GM12878 (cell line): ENCODE measurements around the gene BFSP1. TPM values are rescaled to one million over a fixed set of nuclear protein-coding genes. Genes with fewer than 3 reads are reported as not detected.

Experiments
- ATAC-seq: fragments of 200-7000 bp; cut with Tn5 transposase; 3 replicates; pipeline ENCODE4 v1.9.1; 2020; ENCODE audit warnings: mild to moderate bottlenecking, moderate library complexity
- BruUV-seq: library from RNA; stranded (reverse); fragments of 400-500 nt; replicated peaks from 2 replicates; lab custom pipeline; 2021; lab: Mats Ljungman, UMichigan
- CTCF ChIA-PET: fragments of 300-600 bp; sonication (Branson Sonifier 250); formaldehyde crosslinking; extraction: SDS; loops from one replicate; lab custom pipeline; 2021; ENCODE audit warnings: inconsistent platforms; lab: Yijun Ruan, JAX
- POLR2A ChIA-PET: fragments of 350-600 bp; formaldehyde crosslinking; extraction: SDS; loops from one replicate; lab custom pipeline; 2021; ENCODE audit warnings: inconsistent platforms; lab: Charles Lee
- RAD21 ChIA-PET: fragments of 300-600 bp; sonication (Branson Sonifier 250); formaldehyde crosslinking; loops from one replicate; lab custom pipeline; 2023; ENCODE audit warnings: antibody characterized with exemption; ENCODE audit not compliant: unreplicated experiment; lab: Charles Lee
- SMC1A ChIA-PET: fragments of 300-600 bp; sonication (Branson Sonifier 250); formaldehyde crosslinking; loops from one replicate; lab custom pipeline; 2023; ENCODE audit not compliant: unreplicated experiment, uncharacterized antibody; lab: Charles Lee
- DNase-seq: peaks from one replicate; pipeline ENCODE4 v3.0.0-alpha.2; 2011; ENCODE audit warnings: low read depth, low spot score
- FAIRE-seq: peaks from 3 replicates; lab custom pipeline; 2011; peaks lifted over from hg19 to GRCh38; lab: Jason Lieb, UNC
- H2AFZ ChIP-seq: 2 replicates; pipeline ENCODE4 v1.6.0; 2011; ENCODE audit warnings: low read depth, low read length, control low read depth; ENCODE audit not compliant: control insufficient read depth
- H3K27ac ChIP-seq: 2 replicates; pipeline ENCODE4 v1.5.1; 2011; ENCODE audit warnings: control low read depth; ENCODE audit not compliant: control insufficient read depth, insufficient read depth
- H3K27me3 ChIP-seq, 2 experiments: replicated peaks in 1 of 2; 2 replicates each; pipeline versions ENCODE4 v1.6.0 to v1.6.1; 2011; ENCODE audit warnings: low read length in 1 of 2; ENCODE audit not compliant: control insufficient read depth in 2 of 2, insufficient read depth in 2 of 2
- H3K36me3 ChIP-seq, 2 experiments: 2 replicates each; pipeline ENCODE4 v1.5.1; 2011; ENCODE audit warnings: low read length in 1 of 2; ENCODE audit not compliant: control insufficient read depth in 2 of 2, insufficient read depth in 2 of 2
- H3K4me1 ChIP-seq: 2 replicates; pipeline ENCODE4 v1.6.1; 2011; ENCODE audit warnings: mild to moderate bottlenecking, low read length, moderate library complexity, mixed read lengths; ENCODE audit not compliant: control insufficient read depth, insufficient read depth
- H3K4me2 ChIP-seq: 2 replicates; pipeline ENCODE4 v1.6.0; 2011; ENCODE audit warnings: control low read depth; ENCODE audit not compliant: control insufficient read depth, insufficient read depth
- H3K4me3 ChIP-seq: fragments of 200-600 bp; sonication (generic); 2 replicates; pipeline ENCODE4 v1.5.1; 2016
- H3K79me2 ChIP-seq: 2 replicates; pipeline ENCODE4 v1.6.0; 2011; ENCODE audit warnings: low read length; ENCODE audit not compliant: control insufficient read depth, insufficient read depth
- H3K9ac ChIP-seq: 2 replicates; pipeline ENCODE4 v1.8.0; 2011; ENCODE audit warnings: low read length, control low read depth, mixed read lengths; ENCODE audit not compliant: control insufficient read depth, insufficient read depth
- H3K9me3 ChIP-seq: replicated peaks from 3 replicates; pipeline ENCODE4 v1.5.1; 2011; ENCODE audit warnings: mild to moderate bottlenecking, low read length; ENCODE audit not compliant: control insufficient read depth, insufficient read depth
- H4K20me1 ChIP-seq: 2 replicates; pipeline ENCODE4 v1.6.0; 2011; ENCODE audit not compliant: control insufficient read depth, insufficient read depth
- BCL3 ChIP-seq: IDR thresholded peaks from 2 replicates; pipeline ENCODE4 v1.6.1; 2011; ENCODE audit warnings: borderline replicate concordance, low read depth, mild to moderate bottlenecking, moderate library complexity, low read length; ENCODE audit not compliant: insufficient read depth, poor library complexity, severe bottlenecking
- BMI1 ChIP-seq: fragments of 450-650 bp; IDR thresholded peaks from 2 replicates; pipeline ENCODE4 v1.6.1; 2016; ENCODE audit warnings: mild to moderate bottlenecking, moderate library complexity, borderline replicate concordance
- CBX3 ChIP-seq: fragments of 200-600 bp; sonication (generic); IDR thresholded peaks from 2 replicates; pipeline ENCODE4 v1.6.1; 2016; ENCODE audit warnings: low read depth, borderline replicate concordance
- E4F1 ChIP-seq: fragments of 450-650 bp; IDR thresholded peaks from 2 replicates; pipeline ENCODE4 v1.6.1; 2018; ENCODE audit warnings: borderline replicate concordance, mild to moderate bottlenecking; ENCODE audit not compliant: partially characterized antibody
- KDM1A ChIP-seq: fragments of 200-600 bp; sonication (generic); IDR thresholded peaks from 2 replicates; pipeline ENCODE4 v1.6.1; 2016; ENCODE audit warnings: borderline replicate concordance
- MEF2A ChIP-seq: IDR thresholded peaks from 2 replicates; pipeline ENCODE4 v1.6.1; 2011; ENCODE audit warnings: low read depth, mild to moderate bottlenecking, low read length, moderate library complexity; ENCODE audit not compliant: insufficient read depth
- NR2F1 ChIP-seq: fragments of 450-650 bp; conservative IDR thresholded peaks from 2 replicates; pipeline ENCODE4 v1.6.1; 2017; ENCODE audit warnings: mild to moderate bottlenecking
- SMC3 ChIP-seq: IDR thresholded peaks from 2 replicates; pipeline ENCODE4 v1.6.1; 2011; ENCODE audit warnings: low read length, improper control_type of control experiment, borderline replicate concordance
- SPI1 ChIP-seq: IDR thresholded peaks from 2 replicates; pipeline ENCODE4 v1.6.1; 2011; ENCODE audit warnings: low read depth, mild to moderate bottlenecking, low read length, moderate library complexity, borderline replicate concordance; ENCODE audit not compliant: insufficient read depth
- ZNF384 ChIP-seq: IDR thresholded peaks from 2 replicates; pipeline ENCODE4 v1.6.1; 2012; ENCODE audit warnings: low read depth, mild to moderate bottlenecking, low read length, improper control_type of control experiment, borderline replicate concordance
- WGBS: methylation state at CpG from one replicate; pipeline ENCODE4 v1.1.6; 2016; ENCODE audit warnings: low lambda C conversion rate; ENCODE audit not compliant: insufficient replicate concordance, insufficient coverage; ENCODE audit errors: missing lambda C conversion rate; 5-methylcytosine and 5-hydroxymethylcytosine counted together
- in situ Hi-C: fragments of 300-500 bp; cut with MboI; formaldehyde crosslinking; loops from 9 replicates; pipeline ENCODE4 v1.14.3; 2018; ENCODE audit warnings: mixed read lengths
- intact Hi-C: fragments of 100-400 bp; cut with micrococcal nuclease; formaldehyde crosslinking; loops from one replicate; pipeline ENCODE4 v1.14.2; 2022; ENCODE audit not compliant: unreplicated experiment
- polyA plus RNA-seq, 11 experiments: library from polyadenylated mRNA; depleted of rRNA in 4 of 11; unstranded in 6 of 11; stranded (reverse) in 5 of 11; fragments of >200 nt; fragmentation: Nextera tagmentation in 4 of 11; fragmentation: Illumina TruSeq in 1 of 11; extraction: Ambion mirVana in 4 of 11; extraction: Trizol in 1 of 11; gene quantifications; 1 replicate in 1 of 11; 2 replicates in 10 of 11; pipeline versions ENCODE4 v1.2.1 to v1.2.3, GENCODE V29; 2011 to 2016; ENCODE audit warnings: inconsistent platforms in 2 of 11, missing spikeins in 2 of 11, low read depth in 1 of 11
- total RNA-seq, 4 experiments: library from RNA; depleted of rRNA in 3 of 4; stranded (reverse); fragments of >200 nt in 3 of 4; fragmentation: Illumina TruSeq in 1 of 4; extraction: Trizol in 1 of 4; gene quantifications; 2 replicates each; pipeline versions ENCODE4 v1.2.1 to v1.2.3, GENCODE V29; 2013 to 2021

BFSP1 gene
- total and polyA plus RNA-seq, 10 of the 15 experiments (the other 5 are each of a cell fraction or from before 2014, with no cell fraction given), result 0.06 to 0.22 (median 0.11) TPM; not detected in 3

- TF ChIP-seq E4F1, result no peak
- no peak for TF ChIP-seq ZNF384
- TF ChIP-seq BCL3, result no peak
- TF ChIP-seq CBX3, result no peak
- no peak for TF ChIP-seq BMI1
- TF ChIP-seq KDM1A, result no peak
- TF ChIP-seq SMC3, result no peak
Observed at GRCh38 chr20:17479063-17479657, 52.0 kb downstream of the BFSP1 start (continued).

- H3K4me2 ChIP-seq, result no peak overlapping the region
- SMC1A ChIA-PET, result no interaction called here
- FAIRE-seq (no peak), DNase-seq (no peak), ATAC-seq (no peak)
- H3K27me3 ChIP-seq, result no peaks in the 10 kb centered on the region; a peak in 1 of 4 replicates
- H3K9ac ChIP-seq, result no peak overlapping the region
- H2AFZ ChIP-seq, result no peak overlapping the region
- H3K9me3 ChIP-seq, result no peaks in the 10 kb centered on the region
- H3K27ac ChIP-seq, result no peak overlapping the region
- in situ Hi-C loops (no loop called here), intact Hi-C loops (no loop called here)
- RAD21 ChIA-PET, result no interaction called here
- no peaks in the 10 kb centered on the region for H3K36me3 ChIP-seq
- no TSS peak for BruUV-seq
- H3K4me1 ChIP-seq, result no peaks in the 10 kb centered on the region
- H3K79me2 ChIP-seq, result no peaks in the 10 kb centered on the region
- WGBS, result 38% methylated on average over 6 of the region's 6 CpGs
- no peak for TF ChIP-seq MEF2A
- no peak for TF ChIP-seq SPI1
- TF ChIP-seq NR2F1, result no peak
- TF ChIP-seq BCL3, result no peak
- H3K4me3 ChIP-seq, result no peak overlapping the region
- CTCF ChIA-PET, result no interaction called here
- POLR2A ChIA-PET, result no interaction called here
- no peaks in the 10 kb centered on the region for H4K20me1 ChIP-seq
Observed at GRCh38 chr20:17473659-17474058, 57.5 kb downstream of the BFSP1 start.
